Spleen (tissue), 11 donors: ENCODE measurements around the gene NAA35. TPM values are rescaled to one million over a fixed set of nuclear protein-coding genes. Genes with fewer than 3 reads are reported as not detected.

Experiments used
- DNase-seq: peaks from one replicate; pipeline ENCODE4 v3.0.0-alpha.2; 2020
- H3K27ac ChIP-seq, 8 donors: fragments of 200-600 bp; sonication (generic) in 7 of 8; 1 replicate in 4 of 8; 2 replicates in 4 of 8; pipeline versions ENCODE4 v1.5.0 to v1.8.0; 2016 to 2021; ENCODE audit warnings: inconsistent platforms in 4 of 8, mild to moderate bottlenecking in 4 of 8, moderate library complexity in 1 of 8
- H3K27me3 ChIP-seq, 7 donors: fragments of 200-600 bp; sonication (generic) in 6 of 7; replicated peaks in 1 of 7; 1 replicate in 4 of 7; 2 replicates in 3 of 7; pipeline versions ENCODE4 v1.5.0 to v1.8.0; 2016 to 2021; ENCODE audit warnings: inconsistent platforms in 3 of 7, mild to moderate bottlenecking in 1 of 7
- H3K36me3 ChIP-seq, 6 donors: fragments of 200-600 bp; sonication (generic) in 5 of 6; 1 replicate in 4 of 6; 2 replicates in 2 of 6; pipeline versions ENCODE4 v1.5.0 to v1.8.0; 2016 to 2021; ENCODE audit warnings: inconsistent platforms in 2 of 6
- H3K4me1 ChIP-seq, 6 donors: fragments of 200-600 bp; sonication (generic) in 5 of 6; 1 replicate in 3 of 6; 2 replicates in 3 of 6; pipeline versions ENCODE4 v1.5.0 to v1.8.0; 2016 to 2021; ENCODE audit warnings: inconsistent platforms in 3 of 6
- H3K4me3 ChIP-seq, 8 donors: fragments of 200-600 bp; sonication (generic) in 7 of 8; 1 replicate in 4 of 8; 2 replicates in 4 of 8; pipeline versions ENCODE4 v1.5.0 to v1.8.0; 2016 to 2021; ENCODE audit warnings: inconsistent platforms in 4 of 8, mild to moderate bottlenecking in 4 of 8, moderate library complexity in 2 of 8
- H3K9me3 ChIP-seq, 8 donors: fragments of 200-600 bp; sonication (generic) in 7 of 8; 1 replicate in 4 of 8; 2 replicates in 4 of 8; pipeline versions ENCODE4 v1.5.0 to v1.8.0; 2016 to 2021; ENCODE audit warnings: inconsistent platforms in 4 of 8
- CTCF ChIP-seq, 11 experiments: fragments of 200-600 bp in 7 of 11; fragments of 450-650 bp in 4 of 11; sonication (generic) in 4 of 11; IDR thresholded peaks in 8 of 11; conservative IDR thresholded peaks in 3 of 11; 1 replicate in 7 of 11; 2 replicates in 4 of 11; pipeline versions ENCODE4 v1.4.0 to v1.8.0; 2016 to 2021; ENCODE audit warnings: antibody characterized with exemption in 11 of 11, inconsistent platforms in 4 of 11, mild to moderate bottlenecking in 1 of 11
- POLR2A ChIP-seq, 3 donors: fragments of 450-650 bp; IDR thresholded peaks; one replicate each; pipeline ENCODE4 v1.5.1; 2017; ENCODE audit warnings: antibody characterized with exemption in 3 of 3, mild to moderate bottlenecking in 1 of 3
- POLR2AphosphoS5 ChIP-seq, 3 donors: sonication (generic); formaldehyde crosslinking; IDR thresholded peaks; one replicate each; pipeline ENCODE4 v1.5.1; 2017; ENCODE audit warnings: antibody characterized with exemption in 3 of 3
- WGBS, 5 donors: extraction: QIAGEN DNeasy Blood & Tissue Kit in 3 of 5; methylation state at CpG; one replicate each; pipeline versions ENCODE4 v1.1.5 to v1.1.7; 2013 to 2018; 5-methylcytosine and 5-hydroxymethylcytosine counted together
- intact Hi-C: fragments of 100-400 bp; cut with DNase I; formaldehyde crosslinking; loops from one replicate; pipeline ENCODE4 v1.15.0; 2023; ENCODE audit warnings: low total_unique reads
- polyA plus RNA-seq, 3 donors: library from polyadenylated mRNA; stranded (reverse); fragments of 200-250 nt; gene quantifications; one replicate each; pipeline ENCODE4 v1.2.1, GENCODE V29; 2013
- total RNA-seq, 7 donors: library from RNA; depleted of rRNA in 3 of 7; stranded (reverse); fragments of >200 nt in 3 of 7; fragmentation: NEBNext Ultra II Directional in 4 of 7; extraction: Animal tissue kit (Norgen Biotek cat#: 25700) in 4 of 7; gene quantifications; one replicate each; pipeline versions ENCODE4 v1.1.0 to v1.2.1, GENCODE V29; 2016 to 2021
- donor health status: healthy with polysubstance abuse.
- donor health status: DM: no; HTN: no; CAD: no; lungs with moderate emphysema.
- donor health status: DM: no; HTN: no; CAD: no.
- donor health status: Bipolar disorder and iron deficiency.
- donor health status: healthy.
- donor health status: DM: no; HTN: no; CAD: no.
- donor health status: DM: yes; HTN: yes; CAD: no.

Gene NAA35
- total and polyA plus RNA-seq, 10 donors: 4.2 to 23.7 (median 18.9) TPM

GRCh38 chr9:86035827-86036440, 95.0 kb downstream of the NAA35 start:
- 86 to 95% (median 94%) methylated on average over 14 to 15 of the region's 15 CpGs for WGBS, 5 donors
- no peak overlapping the region for H3K4me3 ChIP-seq
- peaks cover 0 to 48% (median 0%) of the 10 kb centered on the region in 6 donors for H3K36me3 ChIP-seq
- no peak for DNase-seq
- intact Hi-C loops: no loop called here
- no peaks in the 10 kb centered on the region for H3K9me3 ChIP-seq
- TF ChIP-seq CTCF (IDR thresholded peaks at IDR 0.05 in 8 of 11, conservative IDR thresholded peaks at IDR 0.05 in 3 of 11): no peak
- TF ChIP-seq POLR2A (IDR thresholded peaks at IDR 0.05): no peak
- TF ChIP-seq POLR2AphosphoS5 (IDR thresholded peaks at IDR 0.05): no peak
- H3K27ac ChIP-seq: no peak overlapping the region
- no peaks in the 10 kb centered on the region for H3K4me1 ChIP-seq
- no peaks in the 10 kb centered on the region for H3K27me3 ChIP-seq

GRCh38 chr9:86036555-86036954, 95.6 kb downstream of the NAA35 start:
- TF ChIP-seq POLR2AphosphoS5 (IDR thresholded peaks at IDR 0.05): no peak
- TF ChIP-seq CTCF (IDR thresholded peaks at IDR 0.05 in 8 of 11, conservative IDR thresholded peaks at IDR 0.05 in 3 of 11): no peak
- no peak for TF ChIP-seq POLR2A (IDR thresholded peaks at IDR 0.05)
- Histone ChIP-seq H3K9me3 (no peaks in the 10 kb centered on the region), H3K4me3 (no peak overlapping the region), H3K4me1 (peaks cover 0 to 3% (median 0%) of the 10 kb centered on the region in 6 donors), H3K36me3 (peaks cover 0 to 45% (median 0%) of the 10 kb centered on the region in 6 donors), H3K27ac (no peak overlapping the region), H3K27me3 (no peaks in the 10 kb centered on the region)
- intact Hi-C loops: no loop called here
- 93 to 99% (median 96%) methylated on average over 9 of the region's 9 CpGs for WGBS, 5 donors
- DNase-seq: no peak

- intact Hi-C loops: no loop called here
- Histone ChIP-seq H3K27ac (no peak overlapping the region), H3K9me3 (no peaks in the 10 kb centered on the region), H3K4me1 (peaks cover 0 to 4% (median 0%) of the 10 kb centered on the region in 6 donors), H3K4me3 (no peak overlapping the region), H3K27me3 (no peaks in the 10 kb centered on the region), H3K36me3 (peaks cover 0 to 14% (median 0%) of the 10 kb centered on the region in 6 donors)
- WGBS, 5 donors: 90 to 93% (median 92%) methylated on average over 12 of the region's 12 CpGs
- no peak for DNase-seq
- TF ChIP-seq CTCF (IDR thresholded peaks at IDR 0.05 in 8 of 11, conservative IDR thresholded peaks at IDR 0.05 in 3 of 11) (no peak), POLR2A (IDR thresholded peaks at IDR 0.05) (no peak), POLR2AphosphoS5 (IDR thresholded peaks at IDR 0.05) (no peak)
These were observed 99.3 kb downstream of the NAA35 start for GRCh38 chr9:86039991-86040860.

GRCh38 chr9:86040861-86041155, 99.9 kb downstream of the NAA35 start:
- intact Hi-C loops: no loop called here
- Histone ChIP-seq H3K27me3 (no peaks in the 10 kb centered on the region), H3K4me1 (peaks cover 0 to 4% (median 0%) of the 10 kb centered on the region in 6 donors), H3K9me3 (no peaks in the 10 kb centered on the region), H3K36me3 (peaks cover 0 to 8% (median 0%) of the 10 kb centered on the region in 6 donors), H3K4me3 (no peak overlapping the region), H3K27ac (no peak overlapping the region)
- 45 to 74% (median 66%) methylated on average over 3 of the region's 3 CpGs for WGBS, 5 donors
- DNase-seq: no peak
- TF ChIP-seq CTCF (IDR thresholded peaks at IDR 0.05 in 8 of 11, conservative IDR thresholded peaks at IDR 0.05 in 3 of 11) (no peak), POLR2AphosphoS5 (IDR thresholded peaks at IDR 0.05) (no peak), POLR2A (IDR thresholded peaks at IDR 0.05) (no peak)
